Brain microvascular endothelial cell (primary cell): ENCODE results near the gene DNPH1.

Experiments
- DNase-seq: peaks from one replicate; pipeline ENCODE4 v3.0.0-alpha.2; 2020
- H3K27ac ChIP-seq: fragments of 250-450 bp; sonication (Bioruptor Pico); 2 replicates; pipeline ENCODE4 v1.5.1; 2020; ENCODE audit warnings: mild to moderate bottlenecking, moderate library complexity
- H3K27me3 ChIP-seq: fragments of 250-450 bp; sonication (Bioruptor Pico); replicated peaks from 2 replicates; pipeline ENCODE4 v1.5.1; 2020; ENCODE audit warnings: mild to moderate bottlenecking
- H3K36me3 ChIP-seq: fragments of 250-450 bp; sonication (Bioruptor Pico); replicated peaks from 2 replicates; pipeline ENCODE4 v1.5.1; 2020; ENCODE audit warnings: mild to moderate bottlenecking
- H3K4me3 ChIP-seq: 2 replicates; pipeline ENCODE4 v1.5.1; 2011; ENCODE audit warnings: low read depth, mild to moderate bottlenecking, control low read depth, low read length, moderate library complexity
- CTCF ChIP-seq: IDR thresholded peaks from 2 replicates; pipeline ENCODE4 v1.5.1; 2011; ENCODE audit warnings: low read depth, mild to moderate bottlenecking, moderate library complexity, low read length, control low read depth, inconsistent platforms; ENCODE audit errors: missing control alignments
- in situ Hi-C: cut with HindIII; loops from 2 replicates; pipeline ENCODE4 v1.10.0; 2017; ENCODE audit warnings: low sequenced_read_pairs, low pct_ligation_motif_present

DNPH1 gene

GRCh38 chr6:43180058-43180457, 49.2 kb downstream of the DNPH1 start:
- in situ Hi-C loops: no loop called here
- DNase-seq: no peak
- no peak for TF ChIP-seq CTCF
- H3K36me3 ChIP-seq: peaks cover 39% of the 10 kb centered on the region
- no peaks in the 10 kb centered on the region for H3K27me3 ChIP-seq
- H3K4me3 ChIP-seq: no peak overlapping the region
- no peak overlapping the region for H3K27ac ChIP-seq

GRCh38 chr6:43178951-43179830, 50.1 kb downstream of the DNPH1 start:
- no peak for DNase-seq
- Histone ChIP-seq H3K36me3 (peaks cover 41% of the 10 kb centered on the region), H3K4me3 (no peak overlapping the region), H3K27ac (no peak overlapping the region), H3K27me3 (no peaks in the 10 kb centered on the region)
- no peak for TF ChIP-seq CTCF
- in situ Hi-C loops: no loop called here

- Histone ChIP-seq H3K36me3 (peaks cover 43% of the 10 kb centered on the region), H3K4me3 (no peak overlapping the region), H3K27me3 (no peaks in the 10 kb centered on the region), H3K27ac (no peak overlapping the region)
- no peak for TF ChIP-seq CTCF
- DNase-seq: no peak
- in situ Hi-C loops: no loop called here
Measured at GRCh38 chr6:43178150-43178549, 51.1 kb downstream of the DNPH1 start.

GRCh38 chr6:43176423-43176786, 52.9 kb downstream of the DNPH1 start:
- H3K36me3 ChIP-seq: peaks cover 43% of the 10 kb centered on the region
- H3K27me3 ChIP-seq: no peaks in the 10 kb centered on the region
- no peak for TF ChIP-seq CTCF
- in situ Hi-C loops: no loop called here
- no peak for DNase-seq
- no peak overlapping the region for H3K4me3 ChIP-seq
- no peak overlapping the region for H3K27ac ChIP-seq

- H3K27me3 ChIP-seq: no peaks in the 10 kb centered on the region
- peaks cover 43% of the 10 kb centered on the region for H3K36me3 ChIP-seq
- H3K4me3 ChIP-seq: no peak overlapping the region
- no peak overlapping the region for H3K27ac ChIP-seq
- in situ Hi-C loops: no loop called here
- DNase-seq: no peak
- no peak for TF ChIP-seq CTCF
Measured at GRCh38 chr6:43175676-43176422, 53.4 kb downstream of the DNPH1 start.
